GM12864 (cell line): ENCODE results near the gene EDDM13.

Source experiments
- DNase-seq: peaks from one replicate; pipeline ENCODE4 v3.0.0-alpha.2; 2011; ENCODE audit warnings: low read depth
- H3K4me3 ChIP-seq: 2 replicates; pipeline ENCODE4 v1.5.1; 2011; ENCODE audit warnings: mild to moderate bottlenecking, low read depth, low read length, control low read depth
- TF ChIP-seq, protein P1 (sequence below): IDR thresholded peaks from 2 replicates; pipeline ENCODE4 v1.5.1; 2011; ENCODE audit warnings: low read depth, mild to moderate bottlenecking, moderate library complexity, low read length, control low read depth, inconsistent platforms; ENCODE audit errors: missing control alignments

EDDM13 gene

DNA sequence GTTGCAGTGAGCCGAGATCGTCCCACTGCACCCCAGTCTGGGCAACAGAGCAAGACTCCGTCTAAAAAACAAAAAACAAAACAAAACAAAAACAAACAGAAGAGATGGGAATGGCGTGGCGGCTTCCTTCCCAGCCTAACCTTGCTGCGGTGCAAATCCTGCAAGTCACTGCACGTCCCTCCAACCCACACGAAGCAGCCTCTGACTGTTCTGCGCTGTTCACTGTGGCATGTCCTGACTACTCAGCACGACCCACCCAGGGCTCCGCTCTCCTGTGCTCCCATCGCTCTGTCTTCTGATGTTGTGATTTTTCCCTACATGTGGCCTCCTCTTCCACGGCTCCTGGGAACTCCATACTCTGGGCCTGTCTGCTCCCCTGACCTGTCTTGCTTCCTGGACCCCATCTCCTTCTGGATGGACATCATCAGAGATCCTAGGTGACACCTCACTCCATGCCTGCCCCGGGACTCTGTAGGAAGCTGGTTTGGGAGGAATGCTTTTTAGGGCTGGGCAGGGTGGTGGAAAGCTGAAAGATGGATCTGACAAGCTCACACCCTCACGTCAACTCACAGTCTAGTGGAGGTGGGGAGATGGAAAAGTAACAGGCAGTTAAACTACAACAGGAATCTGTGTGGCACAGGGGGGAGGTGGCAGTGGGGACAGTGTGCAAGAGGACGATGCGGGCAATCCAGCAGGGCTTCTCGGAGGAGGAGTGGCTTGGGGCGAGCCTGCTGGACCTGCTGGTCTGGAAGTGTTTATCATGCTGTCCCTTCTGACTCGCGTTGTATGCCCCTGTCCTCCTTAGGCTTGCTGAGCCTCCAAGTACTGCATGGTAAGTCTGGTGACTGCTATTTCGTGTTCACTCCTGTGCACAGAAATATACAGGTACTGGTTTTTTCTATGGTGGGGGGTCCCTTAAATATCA is 23.2 kb downstream of the EDDM13 start:
- H3K4me3 ChIP-seq: no peak overlapping the region
- no peak for DNase-seq
- TF ChIP-seq, protein P1, sequence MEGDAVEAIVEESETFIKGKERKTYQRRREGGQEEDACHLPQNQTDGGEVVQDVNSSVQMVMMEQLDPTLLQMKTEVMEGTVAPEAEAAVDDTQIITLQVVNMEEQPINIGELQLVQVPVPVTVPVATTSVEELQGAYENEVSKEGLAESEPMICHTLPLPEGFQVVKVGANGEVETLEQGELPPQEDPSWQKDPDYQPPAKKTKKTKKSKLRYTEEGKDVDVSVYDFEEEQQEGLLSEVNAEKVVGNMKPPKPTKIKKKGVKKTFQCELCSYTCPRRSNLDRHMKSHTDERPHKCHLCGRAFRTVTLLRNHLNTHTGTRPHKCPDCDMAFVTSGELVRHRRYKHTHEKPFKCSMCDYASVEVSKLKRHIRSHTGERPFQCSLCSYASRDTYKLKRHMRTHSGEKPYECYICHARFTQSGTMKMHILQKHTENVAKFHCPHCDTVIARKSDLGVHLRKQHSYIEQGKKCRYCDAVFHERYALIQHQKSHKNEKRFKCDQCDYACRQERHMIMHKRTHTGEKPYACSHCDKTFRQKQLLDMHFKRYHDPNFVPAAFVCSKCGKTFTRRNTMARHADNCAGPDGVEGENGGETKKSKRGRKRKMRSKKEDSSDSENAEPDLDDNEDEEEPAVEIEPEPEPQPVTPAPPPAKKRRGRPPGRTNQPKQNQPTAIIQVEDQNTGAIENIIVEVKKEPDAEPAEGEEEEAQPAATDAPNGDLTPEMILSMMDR: no peak

DNA sequence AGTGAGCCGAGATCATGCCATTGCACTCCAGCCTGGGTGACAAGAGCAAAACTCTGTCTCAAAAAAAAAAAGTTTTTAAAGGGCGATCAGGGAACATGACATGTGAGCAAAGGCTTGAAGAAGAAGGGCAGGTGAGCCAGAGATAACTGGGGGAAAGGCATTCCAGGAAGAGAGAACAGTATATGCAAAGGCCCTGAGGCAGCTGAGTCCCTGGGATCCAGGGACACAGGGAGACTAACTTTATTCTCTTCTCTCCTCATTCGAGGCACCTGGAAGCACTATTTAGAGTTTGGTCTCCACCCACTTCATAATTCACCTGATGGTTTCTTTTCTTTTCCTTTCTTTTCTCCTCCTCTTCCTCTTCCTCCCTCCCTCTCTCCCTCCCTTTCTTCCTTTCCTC is 24.5 kb downstream of the EDDM13 start:
- TF ChIP-seq, protein P1: no peak
- H3K4me3 ChIP-seq: no peak overlapping the region
- no peak for DNase-seq

DNA sequence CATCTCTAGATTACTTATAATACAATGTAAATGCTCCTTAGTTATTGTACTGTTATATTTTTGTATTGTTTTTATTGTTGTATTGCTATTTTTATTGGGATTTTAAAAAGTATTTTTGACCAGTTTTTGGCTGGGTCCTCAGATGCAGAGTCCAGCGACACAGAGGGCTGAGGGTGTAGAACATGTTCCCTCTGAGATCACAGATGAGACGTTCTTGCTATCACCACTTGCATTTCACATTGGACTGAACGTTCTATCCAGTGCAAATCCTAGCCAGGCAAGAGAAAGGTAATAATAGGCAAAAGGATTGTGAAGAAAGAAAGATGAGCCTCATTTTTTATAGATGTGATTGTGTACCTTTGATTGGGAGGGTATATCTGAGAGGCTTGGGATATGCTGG is 27.1 kb downstream of the EDDM13 start:
- TF ChIP-seq, protein P1: no peak
- no peak for DNase-seq
- H3K4me3 ChIP-seq: no peak overlapping the region

DNA sequence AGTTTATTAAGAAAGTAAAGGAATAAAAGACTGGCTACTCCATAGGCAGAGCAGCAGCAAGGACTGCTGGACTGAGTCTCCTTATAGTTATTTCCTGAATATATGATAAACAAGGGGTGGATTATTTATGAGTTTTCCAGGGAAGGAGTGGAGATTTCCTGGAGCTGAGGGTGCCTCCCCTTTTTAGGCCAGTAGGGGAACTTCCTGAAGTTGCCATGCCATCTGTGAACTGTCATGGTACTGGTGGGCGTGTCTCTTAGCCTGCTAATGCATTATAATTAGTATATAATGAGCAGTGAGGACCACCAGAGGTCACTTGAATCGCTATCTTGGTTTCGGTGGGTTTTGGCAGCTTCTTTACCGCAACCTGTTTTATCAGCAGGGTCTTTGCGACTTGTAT is 28.6 kb downstream of the EDDM13 start:
- TF ChIP-seq, protein P1: no peak
- DNase-seq: no peak
- no peak overlapping the region for H3K4me3 ChIP-seq

- H3K4me3 ChIP-seq: no peak overlapping the region
- TF ChIP-seq, protein P1: no peak
- no peak for DNase-seq
These were observed 29.5 kb downstream of the EDDM13 start for GRCh38 chr19:56301886-56302620.

GRCh38 chr19:56304243-56304642 is 31.7 kb downstream of the EDDM13 start:
- TF ChIP-seq, protein P1: no peak
- H3K4me3 ChIP-seq: no peak overlapping the region
- no peak for DNase-seq
